H9 (cell line): Measurements from ENCODE around the gene HPD. TPM values are rescaled to one million over a fixed set of nuclear protein-coding genes. Genes with fewer than 3 reads are reported as not detected.
A peak's percentile ranks its signal among the peaks of the same experiment; 100 is the strongest.

Source experiments
- DNase-seq: peaks from one replicate; pipeline ENCODE4 v3.0.0-alpha.2; 2017
- H2AFZ ChIP-seq: one replicate; pipeline ENCODE4 v1.6.1; 2013; ENCODE audit warnings: mild to moderate bottlenecking, low read length, control low read depth, moderate library complexity
- H2AK5ac ChIP-seq: 2 replicates; pipeline ENCODE4 v1.6.1; 2013; ENCODE audit warnings: low read length, control low read depth, mixed read lengths; ENCODE audit not compliant: insufficient read length
- H2BK120ac ChIP-seq: one replicate; pipeline ENCODE4 v1.6.1; 2013; ENCODE audit warnings: low read depth, mild to moderate bottlenecking, low read length, control low read depth, inconsistent platforms; ENCODE audit not compliant: poor library complexity, severe bottlenecking
- H2BK12ac ChIP-seq: 2 replicates; pipeline ENCODE4 v1.6.1; 2013; ENCODE audit warnings: low read length, control low read depth, mixed read lengths, low read depth; ENCODE audit not compliant: insufficient read length
- H2BK15ac ChIP-seq: 2 replicates; pipeline ENCODE4 v1.6.1; 2013; ENCODE audit warnings: low read depth, low read length, control low read depth
- H2BK20ac ChIP-seq: one replicate; pipeline ENCODE4 v1.6.1; 2013; ENCODE audit warnings: low read depth, mild to moderate bottlenecking, low read length, control low read depth, inconsistent platforms; ENCODE audit not compliant: poor library complexity, severe bottlenecking
- H2BK5ac ChIP-seq: 2 replicates; pipeline ENCODE4 v1.6.1; 2013; ENCODE audit warnings: low read length, control low read depth, mixed read lengths; ENCODE audit not compliant: insufficient read length
- H3K14ac ChIP-seq: 2 replicates; pipeline ENCODE4 v1.6.1; 2013; ENCODE audit warnings: low read length, control low read depth; ENCODE audit not compliant: insufficient read depth
- H3K18ac ChIP-seq: 2 replicates; pipeline ENCODE4 v1.6.1; 2013; ENCODE audit warnings: low read depth, mild to moderate bottlenecking, mixed read lengths, low read length, control low read depth; ENCODE audit not compliant: insufficient read length
- H3K23ac ChIP-seq: 2 replicates; pipeline ENCODE4 v1.6.1; 2013; ENCODE audit warnings: low read length, control low read depth, mixed read lengths, low read depth; ENCODE audit not compliant: insufficient read length
- H3K23me2 ChIP-seq: 2 replicates; pipeline ENCODE4 v1.6.1; 2013; ENCODE audit warnings: low read depth, mild to moderate bottlenecking, mixed read lengths, low read length, control low read depth; ENCODE audit not compliant: insufficient read length, poor library complexity, severe bottlenecking
- H3K27ac ChIP-seq: 2 replicates; pipeline ENCODE4 v1.5.1; 2013; ENCODE audit warnings: low read length, control low read depth, mixed read lengths, low read depth; ENCODE audit not compliant: insufficient read length
- H3K27me3 ChIP-seq: 2 replicates; pipeline ENCODE4 v1.6.1; 2013; ENCODE audit warnings: low read length, control low read depth, inconsistent platforms; ENCODE audit not compliant: insufficient read depth
- H3K4ac ChIP-seq: 2 replicates; pipeline ENCODE4 v1.6.1; 2013; ENCODE audit warnings: low read depth, mild to moderate bottlenecking, control low read depth, inconsistent platforms, low read length, moderate library complexity
- H3K4me1 ChIP-seq: 2 replicates; pipeline ENCODE4 v1.6.1; 2013; ENCODE audit warnings: low read length, control low read depth, inconsistent platforms; ENCODE audit not compliant: insufficient read depth
- H3K4me2 ChIP-seq: 2 replicates; pipeline ENCODE4 v1.6.1; 2013; ENCODE audit warnings: low read length, control low read depth, mixed read lengths; ENCODE audit not compliant: insufficient read length, insufficient read depth
- H3K56ac ChIP-seq: 2 replicates; pipeline ENCODE4 v1.6.1; 2013; ENCODE audit warnings: low read depth, mild to moderate bottlenecking, mixed read lengths, low read length, control low read depth; ENCODE audit not compliant: insufficient read length
- H3K79me1 ChIP-seq: 2 replicates; pipeline ENCODE4 v1.6.1; 2013; ENCODE audit warnings: low read depth, mild to moderate bottlenecking, moderate library complexity, low read length, control low read depth, inconsistent platforms; ENCODE audit not compliant: insufficient read depth, poor library complexity, severe bottlenecking
- H3K79me2 ChIP-seq: 2 replicates; pipeline ENCODE4 v1.6.1; 2013; ENCODE audit warnings: low read length, control low read depth, inconsistent platforms; ENCODE audit not compliant: insufficient read depth
- H3K9ac ChIP-seq: 2 replicates; pipeline ENCODE4 v1.6.1; 2013; ENCODE audit warnings: low read length, control low read depth, mixed read lengths; ENCODE audit not compliant: insufficient read length; ENCODE audit errors: extremely low read depth
- H3K9me3 ChIP-seq: one replicate; pipeline ENCODE4 v1.6.1; 2013; ENCODE audit warnings: low read depth, low read length, inconsistent platforms; ENCODE audit not compliant: control insufficient read depth
- H3T11ph ChIP-seq: one replicate; pipeline ENCODE4 v1.6.1; 2013; ENCODE audit warnings: mild to moderate bottlenecking, low read length, control low read depth, inconsistent platforms
- H4K20me1 ChIP-seq: one replicate; pipeline ENCODE4 v1.6.1; 2013; ENCODE audit not compliant: control insufficient read depth, insufficient read length, insufficient read depth
- H4K5ac ChIP-seq: 2 replicates; pipeline ENCODE4 v1.6.1; 2013; ENCODE audit warnings: low read depth, mild to moderate bottlenecking, mixed read lengths, low read length, control low read depth; ENCODE audit not compliant: insufficient read length
- H4K8ac ChIP-seq: replicated peaks from 2 replicates; pipeline ENCODE4 v1.6.1; 2013; ENCODE audit warnings: low read length, control low read depth, mixed read lengths, low read depth; ENCODE audit not compliant: insufficient read length
- H4K91ac ChIP-seq: 2 replicates; pipeline ENCODE4 v1.6.1; 2013; ENCODE audit warnings: low read depth, mild to moderate bottlenecking, moderate library complexity, mixed read lengths, low read length, control low read depth; ENCODE audit not compliant: insufficient read length
- H3K27ac Mint-ChIP-seq, 3 experiments: 2 replicates in 2 of 3; 3 replicates in 1 of 3; pipeline ENCODE4 v1.8.0; 2020 to 2021; ENCODE audit warnings: mixed read lengths in 3 of 3, mild to moderate bottlenecking in 1 of 3, moderate library complexity in 1 of 3
- H3K27me3 Mint-ChIP-seq: 2 replicates; pipeline ENCODE4 v1.8.0; 2021; ENCODE audit warnings: low read depth, mild to moderate bottlenecking, moderate library complexity, mixed read lengths
- H3K36me3 Mint-ChIP-seq, 3 experiments: 2 replicates in 2 of 3; 3 replicates in 1 of 3; pipeline ENCODE4 v1.8.0; 2020 to 2021; ENCODE audit warnings: low read depth in 3 of 3, mixed read lengths in 3 of 3; ENCODE audit not compliant: insufficient read depth in 1 of 3
- H3K4me1 Mint-ChIP-seq, 2 experiments: 2 replicates each; pipeline ENCODE4 v1.8.0; 2020; ENCODE audit warnings: mixed read lengths in 2 of 2
- H3K4me3 Mint-ChIP-seq, 2 experiments: 2 replicates in 1 of 2; 3 replicates in 1 of 2; pipeline ENCODE4 v1.8.0; 2020 to 2021; ENCODE audit warnings: mild to moderate bottlenecking in 2 of 2, mixed read lengths in 2 of 2, moderate library complexity in 1 of 2
- H3K9me3 Mint-ChIP-seq, 2 experiments: 2 replicates in 1 of 2; 3 replicates in 1 of 2; pipeline ENCODE4 v1.8.0; 2020; ENCODE audit warnings: mild to moderate bottlenecking in 2 of 2, mixed read lengths in 2 of 2, moderate library complexity in 1 of 2
- CTCF ChIP-seq: fragments of 200-600 bp; sonication (generic); conservative IDR thresholded peaks from 3 replicates; pipeline ENCODE4 v1.8.0; 2021; ENCODE audit warnings: antibody characterized with exemption, mild to moderate bottlenecking
- WGBS: extraction: QIAGEN DNeasy Blood & Tissue Kit; methylation state at CpG from one replicate; pipeline ENCODE4 v1.1.7; 2013; ENCODE audit warnings: missing lambda C conversion rate, low lambda C conversion rate, mixed read lengths; ENCODE audit not compliant: insufficient read length; ENCODE audit errors: extremely low coverage; 5-methylcytosine and 5-hydroxymethylcytosine counted together
- total RNA-seq: library from RNA; stranded (reverse); gene quantifications from 2 replicates; pipeline ENCODE4 v1.2.1, GENCODE V29; 2021

The HPD gene
- total RNA-seq, 1 experiment from 2014 or later, result not detected

- H4K8ac ChIP-seq, result no peak overlapping the region
- no peak overlapping the region for H3T11ph ChIP-seq
- no peak overlapping the region for H3K4me2 ChIP-seq
- no peak overlapping the region for H3K4me3 Mint-ChIP-seq
- no peaks in the 10 kb centered on the region for H3K4me1 Mint-ChIP-seq
- H3K27me3 ChIP-seq, result no peaks in the 10 kb centered on the region
- H4K20me1 ChIP-seq, result no peaks in the 10 kb centered on the region
- no peak overlapping the region for H3K18ac ChIP-seq
- no peaks in the 10 kb centered on the region for H3K23me2 ChIP-seq
- H3K79me1 ChIP-seq, result no peaks in the 10 kb centered on the region
- DNase-seq, result peak; percentile 47
- no peak overlapping the region for H3K56ac ChIP-seq
- H3K23ac ChIP-seq, result no peak overlapping the region
- no peaks in the 10 kb centered on the region for H3K27me3 Mint-ChIP-seq
- no peak overlapping the region for H3K9ac ChIP-seq
- no peak overlapping the region for H2AFZ ChIP-seq
- no peak overlapping the region for H2BK12ac ChIP-seq
- no peaks in the 10 kb centered on the region for H3K79me2 ChIP-seq
- no CpG with 5 or more reads among the region's 36 CpGs for WGBS
- H3K14ac ChIP-seq, result no peak overlapping the region
- no peak overlapping the region for H2BK15ac ChIP-seq
- no peaks in the 10 kb centered on the region for H3K4me1 ChIP-seq
- H3K27ac Mint-ChIP-seq, result no peak overlapping the region
- no peaks in the 10 kb centered on the region; a peak in 1 of 5 replicates for H3K9me3 Mint-ChIP-seq
- H2BK120ac ChIP-seq, result no peak overlapping the region
- TF ChIP-seq CTCF, result peak; percentile 38; the same call in 1 of the 3 replicates
- no peak overlapping the region for H2AK5ac ChIP-seq
- H4K91ac ChIP-seq, result no peak overlapping the region
- H3K36me3 Mint-ChIP-seq, result peaks cover 17 to 70% (median 47%) of the 10 kb centered on the region in 3 experiments
- no peaks in the 10 kb centered on the region for H3K9me3 ChIP-seq
- no peak overlapping the region for H3K4ac ChIP-seq
- H2BK5ac ChIP-seq, result no peak overlapping the region
- no peak overlapping the region for H2BK20ac ChIP-seq
- H3K27ac ChIP-seq, result no peak overlapping the region
- H4K5ac ChIP-seq, result no peak overlapping the region
Measured at GRCh38 chr12:121823101-121823726, 35.4 kb downstream of the HPD start.
